GM23338 (cell line): Measurements from ENCODE around the gene ME2. TPM values are rescaled to one million over a fixed set of nuclear protein-coding genes. Genes with fewer than 3 reads are reported as not detected.

ENCODE experiments used
- ATAC-seq: fragments of 200-7000 bp; cut with Tn5 transposase; 3 replicates; pipeline ENCODE4 v1.9.1; 2020
- DNase-seq: peaks from one replicate; pipeline ENCODE4 v3.0.0-alpha.2; 2015; ENCODE audit warnings: low spot score
- H2AFZ ChIP-seq: fragments of 200-600 bp; sonication (generic); 2 replicates; pipeline ENCODE4 v1.8.0; 2016; ENCODE audit warnings: antibody characterized with exemption, mild to moderate bottlenecking, moderate library complexity
- H3F3A ChIP-seq: fragments of 200-600 bp; sonication (generic); replicated peaks from 2 replicates; pipeline ENCODE4 v1.8.0; 2017; ENCODE audit warnings: antibody characterized with exemption, mixed run types, low read depth
- H3K27ac ChIP-seq: fragments of 200-600 bp; sonication (generic); 2 replicates; pipeline ENCODE4 v1.6.1; 2016; ENCODE audit warnings: low read depth
- H3K27me3 ChIP-seq: fragments of 200-600 bp; sonication (generic); 2 replicates; pipeline ENCODE4 v1.8.0; 2016; ENCODE audit warnings: mild to moderate bottlenecking, mixed run types, moderate library complexity; ENCODE audit not compliant: insufficient read depth
- H3K36me3 ChIP-seq: fragments of 200-600 bp; sonication (generic); 2 replicates; pipeline ENCODE4 v1.8.0; 2016; ENCODE audit warnings: mild to moderate bottlenecking; ENCODE audit not compliant: insufficient read depth
- H3K4me1 ChIP-seq: fragments of 200-600 bp; sonication (generic); 2 replicates; pipeline ENCODE4 v1.8.0; 2016; ENCODE audit warnings: mild to moderate bottlenecking, moderate library complexity; ENCODE audit not compliant: insufficient read depth
- H3K4me2 ChIP-seq: fragments of 200-600 bp; sonication (generic); 2 replicates; pipeline ENCODE4 v1.7.1; 2017; ENCODE audit warnings: mixed run types
- H3K4me3 ChIP-seq: fragments of 200-600 bp; sonication (generic); 2 replicates; pipeline ENCODE4 v1.6.1; 2016; ENCODE audit warnings: mixed run types
- H3K79me2 ChIP-seq: fragments of 200-600 bp; sonication (generic); replicated peaks from 2 replicates; pipeline ENCODE4 v1.8.0; 2017; ENCODE audit warnings: mild to moderate bottlenecking; ENCODE audit not compliant: insufficient read depth
- H3K9me2 ChIP-seq: fragments of 200-600 bp; sonication (generic); 2 replicates; pipeline ENCODE4 v1.8.0; 2017; ENCODE audit not compliant: insufficient read depth
- H4K20me1 ChIP-seq: fragments of 200-600 bp; sonication (generic); replicated peaks from 2 replicates; pipeline ENCODE4 v1.8.0; 2017; ENCODE audit warnings: mild to moderate bottlenecking; ENCODE audit not compliant: insufficient read depth
- H3K27ac Mint-ChIP-seq: 2 replicates; pipeline ENCODE4 v1.8.0; 2020; ENCODE audit warnings: inconsistent platforms, mild to moderate bottlenecking, moderate library complexity, mixed read lengths
- H3K27me3 Mint-ChIP-seq: 3 replicates; pipeline ENCODE4 v1.8.0; 2022; ENCODE audit warnings: low read depth, mild to moderate bottlenecking, moderate library complexity, mixed read lengths, inconsistent platforms; ENCODE audit not compliant: insufficient read depth, poor library complexity
- H3K36me3 Mint-ChIP-seq: 3 replicates; pipeline ENCODE4 v1.8.0; 2021; ENCODE audit warnings: low read depth, mild to moderate bottlenecking, inconsistent platforms, moderate library complexity, mixed read lengths
- H3K4me1 Mint-ChIP-seq: 3 replicates; pipeline ENCODE4 v1.8.0; 2020; ENCODE audit warnings: mild to moderate bottlenecking, inconsistent platforms, mixed read lengths
- H3K4me3 Mint-ChIP-seq: 3 replicates; pipeline ENCODE4 v1.8.0; 2021; ENCODE audit warnings: moderate library complexity, mild to moderate bottlenecking, inconsistent platforms, mixed read lengths
- H3K9me3 Mint-ChIP-seq: 3 replicates; pipeline ENCODE4 v1.8.0; 2020; ENCODE audit warnings: moderate library complexity, mild to moderate bottlenecking, inconsistent platforms, mixed read lengths
- CREB1 ChIP-seq: fragments of 250-450 bp; sonication (Bioruptor Pico); IDR thresholded peaks from 2 replicates; pipeline ENCODE4 v1.5.0; 2020; ENCODE audit warnings: low read depth, mild to moderate bottlenecking, moderate library complexity
- JUNB ChIP-seq: IDR thresholded peaks from one replicate; pipeline ENCODE4 v1.6.1; 2016; ENCODE audit warnings: antibody characterized with exemption; ENCODE audit not compliant: unreplicated experiment
- NANOG ChIP-seq: IDR thresholded peaks from 2 replicates; pipeline ENCODE4 v1.6.1; 2016; ENCODE audit warnings: antibody characterized with exemption, borderline replicate concordance
- POLR2AphosphoS5 ChIP-seq: IDR thresholded peaks from 2 replicates; pipeline ENCODE4 v1.6.1; 2016; ENCODE audit warnings: antibody characterized with exemption, low read depth
- ZNF114 ChIP-seq: fragments of 250-450 bp; sonication (Bioruptor Pico); IDR thresholded peaks from 2 replicates; pipeline ENCODE4 v1.5.0; 2020; ENCODE audit warnings: mild to moderate bottlenecking, moderate library complexity
- ZNF331 ChIP-seq: fragments of 250-450 bp; sonication (Bioruptor Pico); IDR thresholded peaks from 2 replicates; pipeline ENCODE4 v1.5.0; 2020; ENCODE audit warnings: low read depth, mild to moderate bottlenecking, moderate library complexity
- polyA plus RNA-seq: library from polyadenylated mRNA; unstranded; fragments of >200 nt; fragmentation: Nextera tagmentation; extraction: Ambion mirVana; gene quantifications from 2 replicates; pipeline ENCODE4 v1.2.1, GENCODE V29; 2016
- total RNA-seq: library from RNA; depleted of rRNA; stranded (reverse); fragments of >200 nt; shearing (Covaris generic); gene quantifications from 2 replicates; pipeline ENCODE4 v1.2.3, GENCODE V29; 2014
- TF ChIP-seq, protein P1 (sequence below), 2 experiments: fragments of 200-600 bp in 1 of 2; sonication (generic) in 1 of 2; conservative IDR thresholded peaks; 2 replicates each; pipeline versions ENCODE4 v1.5.1 to v1.6.1; 2016 to 2017; ENCODE audit warnings: antibody characterized with exemption in 2 of 2, low read depth in 2 of 2, mild to moderate bottlenecking in 2 of 2, moderate library complexity in 1 of 2
- TF ChIP-seq, protein P2 (sequence below): IDR thresholded peaks from one replicate; pipeline ENCODE4 v1.6.1; 2018; ENCODE audit warnings: antibody characterized with exemption; ENCODE audit not compliant: unreplicated experiment
- TF ChIP-seq, protein P3 (sequence below): fragments of 250-450 bp; sonication (Bioruptor Pico); IDR thresholded peaks from 2 replicates; pipeline ENCODE4 v1.5.0; 2020; ENCODE audit warnings: mild to moderate bottlenecking, moderate library complexity

ME2 gene
- total and polyA plus RNA-seq, 2 experiments from 2014 or later = 61.0 to 102 TPM

DNA sequence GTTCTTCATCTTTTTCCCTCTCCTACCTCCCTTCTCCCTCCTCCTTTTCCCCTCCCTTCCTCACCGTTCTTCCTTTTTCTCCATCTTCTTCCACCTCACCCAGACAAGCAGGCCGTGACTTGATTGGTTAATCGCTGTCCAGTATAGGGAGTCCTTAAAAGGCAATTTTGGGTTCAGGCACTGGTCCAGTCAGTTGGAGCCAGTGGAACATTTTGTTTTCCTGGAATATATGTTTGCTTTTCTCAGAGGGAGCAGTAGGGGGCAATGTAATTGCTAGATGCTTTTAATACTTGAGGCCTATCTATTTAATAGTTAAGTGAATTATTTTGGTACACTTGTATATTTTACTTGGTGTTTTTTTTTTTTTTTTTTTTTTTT, 103.9 kb downstream of the ME2 start:
- ATAC-seq = no peak
- H3K4me3 ChIP-seq = no peak overlapping the region
- no peak overlapping the region for H2AFZ ChIP-seq
- no peaks in the 10 kb centered on the region for H3K27me3 ChIP-seq
- Mint-ChIP-seq H3K36me3 (peaks cover 23% of the 10 kb centered on the region), H3K27me3 (no peaks in the 10 kb centered on the region), H3K4me3 (no peak overlapping the region), H3K9me3 (peaks cover 6% of the 10 kb centered on the region), H3K27ac (no peak overlapping the region), H3K4me1 (peaks cover 3% of the 10 kb centered on the region; the same call in 1 of the 3 replicates)
- H3K4me1 ChIP-seq = no peaks in the 10 kb centered on the region
- TF ChIP-seq ZNF114 (CRISPR knock-in tag) = no peak
- TF ChIP-seq, protein P1, sequence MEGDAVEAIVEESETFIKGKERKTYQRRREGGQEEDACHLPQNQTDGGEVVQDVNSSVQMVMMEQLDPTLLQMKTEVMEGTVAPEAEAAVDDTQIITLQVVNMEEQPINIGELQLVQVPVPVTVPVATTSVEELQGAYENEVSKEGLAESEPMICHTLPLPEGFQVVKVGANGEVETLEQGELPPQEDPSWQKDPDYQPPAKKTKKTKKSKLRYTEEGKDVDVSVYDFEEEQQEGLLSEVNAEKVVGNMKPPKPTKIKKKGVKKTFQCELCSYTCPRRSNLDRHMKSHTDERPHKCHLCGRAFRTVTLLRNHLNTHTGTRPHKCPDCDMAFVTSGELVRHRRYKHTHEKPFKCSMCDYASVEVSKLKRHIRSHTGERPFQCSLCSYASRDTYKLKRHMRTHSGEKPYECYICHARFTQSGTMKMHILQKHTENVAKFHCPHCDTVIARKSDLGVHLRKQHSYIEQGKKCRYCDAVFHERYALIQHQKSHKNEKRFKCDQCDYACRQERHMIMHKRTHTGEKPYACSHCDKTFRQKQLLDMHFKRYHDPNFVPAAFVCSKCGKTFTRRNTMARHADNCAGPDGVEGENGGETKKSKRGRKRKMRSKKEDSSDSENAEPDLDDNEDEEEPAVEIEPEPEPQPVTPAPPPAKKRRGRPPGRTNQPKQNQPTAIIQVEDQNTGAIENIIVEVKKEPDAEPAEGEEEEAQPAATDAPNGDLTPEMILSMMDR (conservative IDR thresholded peaks at IDR 0.05; ENCODE audit: low read depth in 2 of 2) = peak; percentile 31 to 32; a peak in 3 of 4 replicates
- peaks cover 9% of the 10 kb centered on the region; the same call in 1 of the 2 replicates for H3K9me2 ChIP-seq
- no peaks in the 10 kb centered on the region for H3F3A ChIP-seq
- H3K4me2 ChIP-seq = no peak overlapping the region
- H3K79me2 ChIP-seq = no peaks in the 10 kb centered on the region
- no peaks in the 10 kb centered on the region for H4K20me1 ChIP-seq
- DNase-seq = peak; percentile 23
- no peaks in the 10 kb centered on the region; the same call in 1 of the 2 replicates for H3K36me3 ChIP-seq
- H3K27ac ChIP-seq = no peak overlapping the region

DNA sequence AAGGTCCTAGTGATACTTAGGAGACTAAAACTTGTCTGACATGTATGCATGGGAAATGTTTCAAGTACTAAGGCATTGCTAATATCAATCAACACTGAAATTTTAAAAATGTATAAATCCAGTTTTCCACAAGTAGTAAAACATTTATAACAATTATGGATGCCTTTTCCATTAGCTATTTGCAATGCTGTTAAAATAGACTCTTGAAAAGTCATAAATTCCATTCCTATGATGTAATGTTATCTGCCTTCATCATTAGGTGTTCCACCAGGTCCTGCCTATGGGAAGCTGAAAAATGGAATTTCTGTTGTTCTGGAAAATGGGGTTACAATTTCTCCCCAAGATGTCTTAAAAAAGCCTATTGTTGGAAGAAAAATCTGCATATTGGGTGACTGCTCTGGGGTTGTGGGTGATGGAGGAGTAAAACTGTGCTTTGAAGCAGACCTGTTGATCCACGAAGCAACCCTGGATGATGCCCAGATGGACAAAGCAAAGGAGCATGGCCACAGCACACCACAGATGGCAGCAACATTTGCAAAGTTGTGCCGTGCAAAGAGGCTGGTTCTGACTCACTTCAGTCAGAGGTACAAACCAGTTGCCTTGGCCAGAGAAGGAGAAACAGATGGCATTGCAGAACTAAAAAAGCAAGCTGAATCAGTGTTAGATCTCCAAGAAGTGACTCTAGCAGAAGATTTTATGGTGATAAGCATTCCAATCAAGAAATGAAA, 107.6 kb downstream of the ME2 start:
- no peaks in the 10 kb centered on the region for H3K9me3 Mint-ChIP-seq
- DNase-seq (no peak), ATAC-seq (no peak)
- 0 out of 2 replicates have a peak, but pooled peaks cover 2% of the 10 kb centered on the region for H3K4me1 ChIP-seq
- H3K27ac ChIP-seq = no peak overlapping the region
- no peaks in the 10 kb centered on the region for H3K79me2 ChIP-seq
- H3K4me3 Mint-ChIP-seq = no peak overlapping the region
- no peak overlapping the region for H3K4me2 ChIP-seq
- no peak overlapping the region for H2AFZ ChIP-seq
- peaks cover 5% of the 10 kb centered on the region; the same call in 1 of the 3 replicates for H3K36me3 Mint-ChIP-seq
- H3K4me1 Mint-ChIP-seq = peaks cover 6% of the 10 kb centered on the region; the same call in 2 of the 3 replicates
- H4K20me1 ChIP-seq = no peaks in the 10 kb centered on the region
- H3K27me3 Mint-ChIP-seq = no peaks in the 10 kb centered on the region
- H3F3A ChIP-seq = no peaks in the 10 kb centered on the region
- H3K9me2 ChIP-seq = peaks cover 9% of the 10 kb centered on the region; the same call in 1 of the 2 replicates
- no peak overlapping the region for H3K4me3 ChIP-seq
- H3K27me3 ChIP-seq = no peaks in the 10 kb centered on the region
- H3K36me3 ChIP-seq = no peaks in the 10 kb centered on the region
- H3K27ac Mint-ChIP-seq = no peak overlapping the region
- no peak for TF ChIP-seq ZNF114 (CRISPR knock-in tag)
- TF ChIP-seq ZNF331 = no peak
- TF ChIP-seq CREB1 (CRISPR knock-in tag) = no peak
- TF ChIP-seq, protein P2, sequence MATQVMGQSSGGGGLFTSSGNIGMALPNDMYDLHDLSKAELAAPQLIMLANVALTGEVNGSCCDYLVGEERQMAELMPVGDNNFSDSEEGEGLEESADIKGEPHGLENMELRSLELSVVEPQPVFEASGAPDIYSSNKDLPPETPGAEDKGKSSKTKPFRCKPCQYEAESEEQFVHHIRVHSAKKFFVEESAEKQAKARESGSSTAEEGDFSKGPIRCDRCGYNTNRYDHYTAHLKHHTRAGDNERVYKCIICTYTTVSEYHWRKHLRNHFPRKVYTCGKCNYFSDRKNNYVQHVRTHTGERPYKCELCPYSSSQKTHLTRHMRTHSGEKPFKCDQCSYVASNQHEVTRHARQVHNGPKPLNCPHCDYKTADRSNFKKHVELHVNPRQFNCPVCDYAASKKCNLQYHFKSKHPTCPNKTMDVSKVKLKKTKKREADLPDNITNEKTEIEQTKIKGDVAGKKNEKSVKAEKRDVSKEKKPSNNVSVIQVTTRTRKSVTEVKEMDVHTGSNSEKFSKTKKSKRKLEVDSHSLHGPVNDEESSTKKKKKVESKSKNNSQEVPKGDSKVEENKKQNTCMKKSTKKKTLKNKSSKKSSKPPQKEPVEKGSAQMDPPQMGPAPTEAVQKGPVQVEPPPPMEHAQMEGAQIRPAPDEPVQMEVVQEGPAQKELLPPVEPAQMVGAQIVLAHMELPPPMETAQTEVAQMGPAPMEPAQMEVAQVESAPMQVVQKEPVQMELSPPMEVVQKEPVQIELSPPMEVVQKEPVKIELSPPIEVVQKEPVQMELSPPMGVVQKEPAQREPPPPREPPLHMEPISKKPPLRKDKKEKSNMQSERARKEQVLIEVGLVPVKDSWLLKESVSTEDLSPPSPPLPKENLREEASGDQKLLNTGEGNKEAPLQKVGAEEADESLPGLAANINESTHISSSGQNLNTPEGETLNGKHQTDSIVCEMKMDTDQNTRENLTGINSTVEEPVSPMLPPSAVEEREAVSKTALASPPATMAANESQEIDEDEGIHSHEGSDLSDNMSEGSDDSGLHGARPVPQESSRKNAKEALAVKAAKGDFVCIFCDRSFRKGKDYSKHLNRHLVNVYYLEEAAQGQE = no peak
- TF ChIP-seq, protein P3, sequence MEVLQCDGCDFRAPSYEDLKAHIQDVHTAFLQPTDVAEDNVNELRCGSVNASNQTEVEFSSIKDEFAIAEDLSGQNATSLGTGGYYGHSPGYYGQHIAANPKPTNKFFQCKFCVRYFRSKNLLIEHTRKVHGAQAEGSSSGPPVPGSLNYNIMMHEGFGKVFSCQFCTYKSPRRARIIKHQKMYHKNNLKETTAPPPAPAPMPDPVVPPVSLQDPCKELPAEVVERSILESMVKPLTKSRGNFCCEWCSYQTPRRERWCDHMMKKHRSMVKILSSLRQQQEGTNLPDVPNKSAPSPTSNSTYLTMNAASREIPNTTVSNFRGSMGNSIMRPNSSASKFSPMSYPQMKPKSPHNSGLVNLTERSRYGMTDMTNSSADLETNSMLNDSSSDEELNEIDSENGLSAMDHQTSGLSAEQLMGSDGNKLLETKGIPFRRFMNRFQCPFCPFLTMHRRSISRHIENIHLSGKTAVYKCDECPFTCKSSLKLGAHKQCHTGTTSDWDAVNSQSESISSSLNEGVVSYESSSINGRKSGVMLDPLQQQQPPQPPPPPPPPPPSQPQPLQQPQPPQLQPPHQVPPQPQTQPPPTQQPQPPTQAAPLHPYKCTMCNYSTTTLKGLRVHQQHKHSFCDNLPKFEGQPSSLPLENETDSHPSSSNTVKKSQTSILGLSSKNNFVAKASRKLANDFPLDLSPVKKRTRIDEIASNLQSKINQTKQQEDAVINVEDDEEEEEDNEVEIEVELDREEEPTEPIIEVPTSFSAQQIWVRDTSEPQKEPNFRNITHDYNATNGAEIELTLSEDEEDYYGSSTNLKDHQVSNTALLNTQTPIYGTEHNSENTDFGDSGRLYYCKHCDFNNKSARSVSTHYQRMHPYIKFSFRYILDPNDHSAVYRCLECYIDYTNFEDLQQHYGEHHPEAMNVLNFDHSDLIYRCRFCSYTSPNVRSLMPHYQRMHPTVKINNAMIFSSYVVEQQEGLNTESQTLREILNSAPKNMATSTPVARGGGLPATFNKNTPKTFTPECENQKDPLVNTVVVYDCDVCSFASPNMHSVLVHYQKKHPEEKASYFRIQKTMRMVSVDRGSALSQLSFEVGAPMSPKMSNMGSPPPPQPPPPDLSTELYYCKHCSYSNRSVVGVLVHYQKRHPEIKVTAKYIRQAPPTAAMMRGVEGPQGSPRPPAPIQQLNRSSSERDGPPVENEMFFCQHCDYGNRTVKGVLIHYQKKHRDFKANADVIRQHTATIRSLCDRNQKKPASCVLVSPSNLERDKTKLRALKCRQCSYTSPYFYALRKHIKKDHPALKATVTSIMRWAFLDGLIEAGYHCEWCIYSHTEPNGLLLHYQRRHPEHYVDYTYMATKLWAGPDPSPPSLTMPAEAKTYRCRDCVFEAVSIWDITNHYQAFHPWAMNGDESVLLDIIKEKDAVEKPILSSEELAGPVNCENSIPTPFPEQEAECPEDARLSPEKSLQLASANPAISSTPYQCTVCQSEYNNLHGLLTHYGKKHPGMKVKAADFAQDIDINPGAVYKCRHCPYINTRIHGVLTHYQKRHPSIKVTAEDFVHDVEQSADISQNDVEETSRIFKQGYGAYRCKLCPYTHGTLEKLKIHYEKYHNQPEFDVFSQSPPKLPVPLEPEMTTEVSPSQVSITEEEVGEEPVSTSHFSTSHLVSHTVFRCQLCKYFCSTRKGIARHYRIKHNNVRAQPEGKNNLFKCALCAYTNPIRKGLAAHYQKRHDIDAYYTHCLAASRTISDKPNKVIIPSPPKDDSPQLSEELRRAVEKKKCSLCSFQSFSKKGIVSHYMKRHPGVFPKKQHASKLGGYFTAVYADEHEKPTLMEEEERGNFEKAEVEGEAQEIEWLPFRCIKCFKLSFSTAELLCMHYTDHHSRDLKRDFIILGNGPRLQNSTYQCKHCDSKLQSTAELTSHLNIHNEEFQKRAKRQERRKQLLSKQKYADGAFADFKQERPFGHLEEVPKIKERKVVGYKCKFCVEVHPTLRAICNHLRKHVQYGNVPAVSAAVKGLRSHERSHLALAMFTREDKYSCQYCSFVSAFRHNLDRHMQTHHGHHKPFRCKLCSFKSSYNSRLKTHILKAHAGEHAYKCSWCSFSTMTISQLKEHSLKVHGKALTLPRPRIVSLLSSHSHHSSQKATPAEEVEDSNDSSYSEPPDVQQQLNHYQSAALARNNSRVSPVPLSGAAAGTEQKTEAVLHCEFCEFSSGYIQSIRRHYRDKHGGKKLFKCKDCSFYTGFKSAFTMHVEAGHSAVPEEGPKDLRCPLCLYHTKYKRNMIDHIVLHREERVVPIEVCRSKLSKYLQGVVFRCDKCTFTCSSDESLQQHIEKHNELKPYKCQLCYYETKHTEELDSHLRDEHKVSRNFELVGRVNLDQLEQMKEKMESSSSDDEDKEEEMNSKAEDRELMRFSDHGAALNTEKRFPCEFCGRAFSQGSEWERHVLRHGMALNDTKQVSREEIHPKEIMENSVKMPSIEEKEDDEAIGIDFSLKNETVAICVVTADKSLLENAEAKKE (CRISPR knock-in tag) = no peak
- TF ChIP-seq NANOG = no peak
- TF ChIP-seq JUNB = no peak
- TF ChIP-seq POLR2AphosphoS5 = no peak
